Stimulated activated CD8-positive, alpha-beta memory T cell treated with anti-CD3 and anti-CD28 coated beads, Interleukin-7, amount 100 ng/mL, for 1 hour (primary cell): ENCODE data around the gene EMSY.

Experiments
- DNase-seq, 2 donors: peaks; one replicate each; pipeline ENCODE4 v3.0.0-alpha.2; 2020; ENCODE audit warnings: low read depth in 2 of 2

The EMSY gene

DNA sequence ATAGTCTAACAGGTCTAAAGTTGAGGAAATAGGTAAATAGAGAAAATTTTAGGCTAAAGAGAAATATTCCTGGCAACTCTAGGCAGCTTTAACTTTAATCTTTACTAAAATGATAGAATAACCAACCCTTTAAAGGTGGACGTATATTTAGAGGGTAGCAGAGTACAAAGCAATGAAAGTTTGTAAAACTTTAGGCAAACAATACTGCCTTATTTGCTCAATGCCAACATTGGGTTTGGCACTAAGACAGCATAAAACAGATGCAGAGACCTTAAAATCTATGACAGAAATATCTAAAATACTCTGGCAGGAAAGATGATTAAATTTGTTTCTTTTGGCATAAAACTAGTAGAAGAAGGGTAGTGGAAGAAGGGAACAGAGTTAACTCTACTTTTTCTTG, 70.7 kb downstream of the EMSY start:
- DNase-seq = no peak

DNA sequence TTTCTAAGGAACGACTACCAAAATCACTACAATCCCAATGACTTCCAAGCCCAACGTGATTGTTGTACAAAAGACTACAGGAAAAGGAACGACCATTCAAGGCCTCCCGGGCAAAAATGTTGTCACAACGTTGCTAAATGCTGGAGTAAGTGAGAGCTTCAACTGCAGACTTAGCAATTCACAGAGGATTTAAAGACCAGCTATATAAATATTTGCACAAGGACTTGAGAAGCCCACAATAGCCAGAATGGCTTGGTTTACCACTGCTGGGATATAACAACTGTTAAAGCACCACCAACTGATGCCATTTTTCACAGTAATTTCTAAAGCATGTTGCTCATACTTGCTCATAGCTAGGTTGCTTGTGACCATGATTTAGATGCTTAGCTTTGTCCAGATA, 78.3 kb downstream of the EMSY start:
- no peak for DNase-seq

DNA sequence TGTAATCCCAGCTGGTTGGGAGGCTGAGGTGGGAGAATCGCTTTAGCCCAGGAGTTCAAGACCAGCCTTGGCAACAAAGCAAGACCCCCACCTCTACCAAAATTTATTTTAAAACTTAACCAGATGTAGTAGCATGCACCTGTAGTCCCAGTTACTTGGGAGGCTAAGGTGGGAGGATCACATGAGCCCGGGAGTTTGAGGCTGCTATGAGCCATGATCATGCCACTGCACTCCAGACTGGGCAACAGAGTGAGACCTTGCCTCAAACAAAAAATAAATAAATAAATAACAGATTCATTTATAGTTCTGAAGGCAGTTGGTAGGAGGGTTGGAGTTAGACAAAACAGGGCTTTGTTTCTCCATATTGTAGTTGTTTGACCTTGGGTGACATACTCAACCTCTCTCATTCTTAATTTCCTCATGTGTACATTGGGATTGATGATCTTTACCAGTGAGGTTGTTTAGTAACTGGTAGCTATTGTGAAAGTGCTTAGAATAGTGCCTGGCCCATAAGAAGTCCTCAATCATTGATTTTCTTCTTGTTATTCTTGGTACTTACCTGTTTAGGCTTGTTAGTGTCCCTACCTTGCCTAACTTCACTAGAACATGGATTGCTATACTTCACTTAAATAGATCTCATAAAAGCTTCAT, 79.1 kb downstream of the EMSY start:
- no peak for DNase-seq

DNA sequence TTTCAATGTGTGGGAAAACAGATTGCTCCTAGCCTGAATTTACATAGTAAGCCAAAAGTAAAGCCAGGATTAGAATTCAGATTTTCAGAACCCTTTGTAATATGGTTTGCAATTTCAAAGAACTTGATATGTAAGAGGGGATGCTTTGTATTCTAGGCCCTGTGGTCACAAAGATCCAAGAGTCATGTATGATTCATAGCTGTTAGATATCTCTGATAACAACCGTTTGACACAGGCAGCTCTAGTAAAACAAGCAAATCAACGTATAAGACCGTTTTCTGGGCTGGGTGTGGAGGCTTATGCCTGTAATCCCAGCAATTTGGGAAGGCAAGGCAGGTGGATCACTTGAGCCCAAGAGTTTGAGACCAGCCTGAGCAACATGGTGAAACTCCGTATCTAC, 79.6 kb downstream of the EMSY start:
- no peak for DNase-seq

DNA sequence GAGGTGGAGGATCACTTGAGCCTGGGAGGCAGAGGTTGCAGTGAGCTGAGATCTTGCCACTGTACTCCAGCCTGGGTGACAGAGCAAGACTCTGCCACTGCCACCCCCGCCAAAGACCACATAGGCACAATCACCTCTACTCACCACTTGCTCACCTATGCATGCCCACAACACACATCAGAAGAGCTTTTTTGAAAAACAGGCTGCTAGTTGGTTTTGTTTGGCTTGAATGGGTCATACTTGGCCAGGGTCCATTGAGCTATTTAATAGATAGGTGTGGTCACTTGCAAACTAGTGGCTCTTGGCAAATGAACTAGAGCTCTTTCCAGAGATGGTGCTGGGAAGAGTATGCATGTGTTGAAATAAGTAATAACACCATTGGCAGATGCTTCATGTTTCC, 80.1 kb downstream of the EMSY start:
- DNase-seq = no peak

DNA sequence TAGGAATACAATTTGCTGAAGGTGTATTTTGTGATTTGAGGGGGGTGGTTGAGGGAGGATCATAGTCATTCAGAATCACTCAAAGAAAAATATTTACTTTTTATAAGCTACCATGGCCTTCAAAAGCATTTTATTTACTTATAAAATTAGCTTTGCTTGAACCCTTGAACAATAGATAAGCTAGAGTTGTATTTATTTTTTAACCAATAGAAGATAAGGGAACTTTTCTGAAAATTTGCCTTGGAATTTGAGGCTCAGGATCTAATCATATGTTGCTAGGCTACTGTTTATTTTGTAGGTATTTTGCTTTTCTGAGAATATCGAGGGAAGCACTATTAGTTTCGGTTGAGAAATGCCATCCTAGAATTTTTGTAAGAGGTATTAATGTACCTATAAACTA, 82.1 kb downstream of the EMSY start:
- no peak for DNase-seq

DNA sequence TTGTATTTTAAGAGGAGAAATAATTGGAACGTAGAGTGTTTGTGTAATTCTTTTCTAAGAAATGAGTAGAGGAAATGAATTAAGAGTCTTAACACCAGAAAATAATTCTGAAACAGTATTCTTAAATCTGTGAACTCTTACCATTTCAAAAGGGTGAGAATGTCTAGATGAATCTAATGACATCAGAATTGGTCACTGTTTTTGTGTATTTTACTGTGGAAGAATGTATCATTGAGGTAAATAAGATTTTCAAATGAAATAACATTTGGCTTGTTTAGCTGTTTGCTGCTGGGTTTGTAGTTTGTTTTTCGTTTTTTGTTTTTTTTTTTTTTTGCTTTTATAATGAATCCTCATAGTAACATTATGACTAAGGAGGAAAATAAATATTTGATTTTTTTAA, 97.6 kb downstream of the EMSY start:
- no peak for DNase-seq

DNA sequence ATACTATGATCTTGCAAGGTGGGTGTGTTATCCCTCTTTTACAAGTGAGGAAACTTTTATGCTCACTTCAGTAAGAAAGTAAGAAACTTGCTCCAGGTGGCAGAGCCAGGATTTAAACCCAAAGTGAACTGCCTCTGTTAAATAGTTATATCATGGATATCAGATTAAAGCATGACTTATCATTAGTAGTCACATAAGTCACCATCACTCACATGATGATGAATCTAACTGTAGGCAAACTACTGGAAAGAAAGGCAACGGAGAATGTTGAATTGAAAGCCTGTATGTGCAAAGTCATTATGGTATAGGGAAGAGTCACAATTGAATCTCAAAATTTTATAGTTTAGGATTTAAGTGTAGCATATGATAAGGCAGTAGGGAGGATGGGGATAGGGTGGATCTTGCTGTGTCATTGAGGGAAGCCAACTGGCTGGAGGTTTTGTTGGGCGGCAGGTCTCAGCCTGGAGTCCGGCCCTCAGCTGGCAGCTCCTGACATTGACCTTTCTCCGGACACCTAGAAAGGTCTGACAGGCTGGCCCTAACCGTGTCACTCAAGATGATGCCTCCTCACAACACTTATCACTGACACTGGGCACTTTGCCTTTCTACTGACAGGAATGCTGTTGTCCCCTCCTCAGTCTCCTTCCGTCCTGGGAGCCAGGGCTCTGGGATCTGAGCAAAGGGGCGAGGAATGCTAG, 98.3 kb downstream of the EMSY start:
- DNase-seq = no peak

DNA sequence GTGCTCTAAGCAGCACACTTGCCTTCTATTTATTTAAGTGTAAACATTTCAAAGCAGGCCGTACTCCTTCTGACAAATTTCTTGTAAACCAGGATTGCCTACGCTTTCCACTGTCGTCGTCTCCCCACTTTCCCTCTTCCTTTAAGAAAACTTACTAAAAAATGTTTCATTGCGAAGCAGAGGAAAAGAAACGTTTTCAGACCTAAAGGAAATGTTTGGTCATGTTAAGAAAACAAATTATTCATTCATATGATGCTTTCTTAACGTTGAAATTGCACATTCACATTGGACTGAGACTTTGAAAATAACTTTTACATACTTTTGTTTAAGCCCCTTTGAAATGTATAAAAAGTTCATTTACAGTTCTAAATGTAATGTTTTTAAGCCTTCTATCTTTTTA, 106.0 kb downstream of the EMSY start:
- no peak for DNase-seq

DNA sequence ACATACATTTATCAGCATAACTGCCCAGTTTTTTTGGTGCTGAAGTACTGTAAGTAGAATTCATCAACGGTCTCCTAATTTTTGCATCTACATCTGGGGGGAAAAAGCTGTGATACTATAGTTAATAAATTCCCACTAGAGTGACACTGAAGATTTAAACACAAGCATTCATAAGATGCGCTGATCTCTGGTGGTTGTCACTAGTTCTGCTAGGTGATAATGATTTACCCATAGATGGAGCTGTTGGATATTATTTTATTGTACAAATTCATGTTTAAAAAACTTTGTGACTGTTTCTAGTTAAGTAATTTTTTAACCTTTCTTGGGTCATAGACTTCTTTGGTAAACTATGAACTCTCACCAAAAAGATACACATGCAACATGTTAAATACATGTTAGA, 106.6 kb downstream of the EMSY start:
- no peak for DNase-seq

DNA sequence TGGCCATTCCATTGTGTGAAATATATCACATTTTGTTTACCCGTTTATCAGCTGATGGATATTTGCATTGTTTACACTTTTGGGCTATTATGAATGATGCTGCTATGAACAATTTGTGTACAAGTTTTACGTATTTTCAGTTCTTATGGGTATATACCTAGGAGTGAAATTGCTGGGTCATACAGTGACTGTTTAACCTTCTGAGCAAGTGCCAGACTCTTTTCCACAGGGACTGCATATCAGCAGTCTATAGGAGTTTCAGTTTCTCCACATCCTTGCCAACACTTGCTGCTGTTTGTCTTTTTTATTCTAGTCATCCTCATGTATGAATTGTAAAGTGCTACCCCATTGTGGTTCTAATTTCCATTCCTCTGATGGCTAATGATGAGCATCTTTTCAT, 108.2 kb downstream of the EMSY start:
- no peak for DNase-seq

DNA sequence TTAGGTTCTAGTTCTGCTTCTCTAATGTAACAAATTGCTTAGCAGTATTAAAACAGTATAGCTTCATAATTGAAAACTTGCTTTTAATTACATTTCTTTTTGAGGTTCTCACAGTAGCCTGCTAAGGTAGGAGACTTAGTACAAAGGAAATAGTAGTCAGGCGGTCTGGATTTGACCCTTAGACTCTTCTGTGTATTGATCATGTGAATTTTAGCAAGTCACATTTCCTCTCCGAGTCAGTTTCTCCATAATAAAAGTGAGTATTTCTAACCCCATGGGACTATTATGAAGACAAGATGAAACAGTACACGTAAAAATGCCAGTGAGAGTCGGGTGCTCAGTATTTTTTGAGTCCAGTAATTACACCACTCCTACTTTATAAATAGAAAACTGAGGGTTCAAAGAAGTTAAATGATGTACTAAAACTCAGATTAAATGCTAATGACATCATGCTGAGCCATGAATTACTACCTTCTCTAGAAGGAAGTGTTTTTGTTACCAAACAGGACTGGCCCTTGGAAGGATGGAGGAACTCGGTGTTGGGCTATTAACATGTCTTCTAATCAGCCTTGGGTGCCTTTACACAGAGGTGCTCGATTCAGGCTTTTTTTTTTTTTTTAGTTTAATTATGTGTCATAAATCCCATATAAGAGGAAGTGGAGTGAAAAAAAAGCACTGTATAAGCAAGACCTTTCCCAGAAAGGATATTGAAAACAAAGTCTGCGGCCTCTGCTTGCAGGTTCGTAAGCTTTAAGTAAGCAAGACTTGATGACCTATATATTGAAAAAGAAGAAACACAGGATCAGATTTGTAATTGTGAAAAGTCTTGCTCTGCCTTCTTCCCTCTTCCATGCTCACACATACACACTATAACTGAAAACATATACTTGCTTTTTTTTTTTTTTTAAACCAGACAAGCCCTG, 109.0 kb downstream of the EMSY start:
- no peak for DNase-seq

DNA sequence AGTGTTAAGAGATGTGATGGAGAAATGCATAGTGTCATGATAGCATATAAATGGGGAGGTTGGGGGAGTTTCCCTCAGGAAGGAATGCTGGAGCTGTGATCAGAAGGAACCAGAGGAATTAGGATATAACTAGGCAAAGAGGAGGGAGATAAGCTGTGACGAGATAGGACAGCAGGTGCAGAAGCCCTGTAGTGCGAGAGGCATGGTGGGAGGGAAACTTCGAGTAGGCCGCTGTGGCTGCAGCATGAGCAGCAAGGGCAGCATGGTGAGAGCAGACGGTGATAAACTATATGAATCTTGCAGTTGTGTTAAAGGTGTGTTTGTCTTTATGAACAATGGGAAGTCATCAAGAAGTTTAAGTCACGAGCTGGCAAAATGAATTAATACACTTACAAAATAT, 109.9 kb downstream of the EMSY start:
- no peak for DNase-seq

DNA sequence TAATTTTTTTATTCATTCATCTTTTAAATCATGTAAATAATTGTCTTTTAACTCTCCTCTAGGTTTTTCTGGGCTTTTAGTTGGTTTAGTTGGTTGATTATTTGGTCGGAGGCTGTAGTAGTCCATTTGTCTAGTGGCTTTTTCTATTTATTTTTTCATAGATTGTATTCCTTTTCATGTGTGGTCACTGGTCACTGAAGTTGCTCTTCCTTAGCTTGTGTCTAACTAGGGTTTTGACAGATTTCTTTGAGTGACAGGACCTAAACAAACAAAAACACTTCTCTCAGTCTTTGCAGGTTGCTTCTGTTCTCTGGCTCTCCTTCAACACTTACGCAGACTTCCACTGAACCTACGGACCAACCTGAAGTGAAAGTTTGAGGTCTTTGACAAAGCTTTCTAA, 112.6 kb downstream of the EMSY start:
- DNase-seq = no peak

DNA sequence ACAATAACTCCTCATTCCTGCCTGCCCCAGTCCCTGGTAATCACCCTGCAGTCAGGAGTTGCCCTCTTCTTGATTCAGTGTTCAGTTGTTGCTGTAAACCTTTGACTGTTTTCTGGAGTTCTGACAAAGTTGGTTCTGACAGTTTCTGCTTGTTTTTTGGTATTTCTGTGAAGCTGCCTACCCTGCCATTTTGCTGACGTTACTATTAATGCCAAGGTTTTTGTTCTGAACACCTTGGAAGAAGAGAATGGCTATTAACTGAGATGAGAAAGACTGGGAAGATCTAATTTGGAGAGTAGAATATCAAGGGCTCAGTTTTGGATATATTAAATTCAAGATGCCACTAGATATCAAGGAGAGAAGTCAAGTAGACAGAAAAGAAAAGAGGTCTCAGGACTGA, 113.7 kb downstream of the EMSY start:
- no peak for DNase-seq

DNA sequence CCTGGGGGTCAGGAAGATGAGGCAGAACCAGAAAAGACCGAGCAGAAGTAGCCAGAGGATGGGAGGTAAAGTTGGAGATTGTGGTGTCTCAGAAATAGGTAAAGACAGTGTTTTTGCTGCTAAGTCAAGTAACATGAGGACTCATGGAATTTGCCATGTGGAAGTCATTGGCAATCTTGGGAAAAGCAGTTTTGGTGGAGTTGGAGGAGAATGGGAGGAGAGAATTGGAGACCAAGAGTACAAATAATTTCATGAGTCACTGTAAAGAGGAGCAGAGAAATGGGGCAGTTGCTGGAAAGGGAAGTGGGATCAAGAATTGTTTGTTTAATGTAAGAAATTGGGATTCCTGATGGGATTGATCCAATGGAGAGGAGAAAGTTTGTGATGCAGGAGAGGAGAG, 114.1 kb downstream of the EMSY start:
- no peak for DNase-seq

DNA sequence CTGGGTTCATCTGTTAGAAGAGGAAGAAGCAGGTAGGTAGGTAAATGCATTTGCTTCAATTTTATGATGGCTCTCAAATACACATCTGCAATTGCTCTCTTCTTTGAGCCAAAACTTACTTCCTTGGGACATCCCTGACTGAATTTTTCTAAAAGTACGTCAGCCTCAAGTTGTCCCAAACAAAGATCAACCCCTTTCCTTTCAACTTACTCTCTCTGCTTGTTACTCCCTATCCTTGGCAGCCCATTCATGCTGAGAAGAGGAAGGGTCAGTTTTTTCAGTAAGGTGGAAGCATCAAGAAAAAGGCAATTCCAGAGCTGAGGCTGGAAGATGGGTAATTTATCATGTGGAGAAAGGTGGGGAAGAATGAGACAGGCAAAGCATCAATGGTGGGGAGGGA, 114.5 kb downstream of the EMSY start:
- DNase-seq = no peak

DNA sequence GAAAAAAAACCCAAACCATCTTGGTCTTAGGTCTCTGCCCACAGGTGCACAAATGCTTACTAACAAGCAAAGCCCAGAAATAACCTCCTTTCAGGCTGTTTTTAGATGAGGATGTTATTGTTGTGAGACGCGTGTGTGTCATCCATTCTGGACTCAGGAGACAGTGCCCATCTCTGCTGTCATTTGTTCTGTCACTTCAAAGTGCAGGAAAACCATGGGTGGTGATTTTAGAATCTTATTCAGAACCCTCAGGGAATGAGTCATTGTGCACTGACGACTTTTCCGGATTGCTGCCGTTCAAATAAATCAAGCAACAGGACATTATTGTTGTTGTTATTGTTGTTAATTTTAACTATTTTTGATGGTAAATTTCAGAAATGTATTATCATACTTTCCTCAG, 115.4 kb downstream of the EMSY start:
- DNase-seq = no peak

DNA sequence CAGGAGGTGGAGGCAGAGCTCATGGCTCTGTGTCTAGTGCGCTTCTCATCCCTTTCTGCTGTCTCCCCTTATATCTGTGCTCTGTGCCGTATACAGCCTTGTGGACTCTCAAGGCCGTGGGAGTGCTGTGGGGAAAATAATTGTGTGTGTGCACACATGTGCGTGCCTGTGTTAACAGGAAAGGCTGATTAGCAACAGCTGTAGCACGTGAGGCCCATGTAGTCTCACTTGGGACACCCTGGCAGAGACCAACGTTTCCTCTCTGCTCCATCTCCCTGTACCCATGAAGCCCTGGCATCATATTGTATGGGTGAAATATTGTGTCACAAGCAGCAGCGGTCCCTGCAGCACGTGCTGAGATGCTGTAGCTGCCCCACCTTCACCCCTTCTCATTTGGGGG, 116.4 kb downstream of the EMSY start:
- DNase-seq = no peak

DNA sequence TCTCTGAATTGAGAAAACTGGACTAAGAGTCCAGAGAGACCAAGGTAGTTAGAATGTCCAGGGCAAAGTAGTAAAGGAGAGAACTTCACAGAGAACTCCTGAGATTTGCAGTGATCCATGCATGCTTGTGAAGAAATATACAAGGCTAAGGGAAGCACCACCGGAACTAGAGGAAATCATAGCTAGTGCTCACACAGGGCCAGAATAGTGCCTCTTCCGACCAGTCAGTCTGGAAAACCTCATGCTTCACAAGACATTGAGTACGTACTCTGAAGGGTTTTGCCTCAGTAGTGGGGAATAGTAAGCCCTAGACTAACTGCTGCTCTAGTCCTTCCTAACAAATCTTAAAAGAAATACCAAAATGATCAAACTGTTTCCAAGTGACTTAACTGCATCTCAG, 117.7 kb downstream of the EMSY start:
- no peak for DNase-seq

DNA sequence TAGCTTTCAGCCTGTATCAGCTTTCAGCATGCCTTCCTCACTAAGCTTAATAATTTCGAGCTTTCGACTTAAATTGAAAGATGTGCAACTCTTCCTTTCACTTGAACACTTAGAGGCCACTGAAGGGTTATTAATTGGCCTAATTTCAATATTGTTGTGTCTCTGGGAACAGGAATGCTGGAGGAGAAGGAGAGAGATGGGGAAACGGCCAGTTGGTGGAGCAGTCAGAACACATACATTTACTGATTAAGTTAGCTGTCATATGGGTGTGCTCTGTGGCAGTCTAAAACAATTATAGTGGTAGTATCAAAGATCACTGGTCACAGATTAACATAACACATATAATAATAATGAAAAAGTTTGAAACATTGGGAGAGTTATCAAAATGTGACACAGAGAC, 119.5 kb downstream of the EMSY start:
- DNase-seq = no peak

DNA sequence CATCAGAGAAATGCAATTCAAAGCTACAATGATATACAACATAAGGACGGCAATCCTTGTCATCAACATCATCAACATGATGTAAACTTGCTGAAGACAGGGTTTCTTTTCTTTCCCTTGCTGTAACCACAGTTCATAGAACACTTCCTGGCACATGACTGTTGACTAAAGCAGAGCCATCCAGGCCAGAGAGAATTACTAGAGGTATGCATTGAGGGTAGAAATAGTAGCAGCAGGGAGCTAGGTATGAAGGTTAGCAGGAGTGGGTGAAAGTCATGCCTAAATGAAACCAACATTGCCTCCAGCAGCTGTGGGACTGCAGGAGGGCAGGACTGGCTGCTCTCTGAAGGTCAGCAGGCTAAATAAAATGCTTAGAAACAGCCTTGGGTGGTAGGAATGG, 122.0 kb downstream of the EMSY start:
- DNase-seq = no peak

DNA sequence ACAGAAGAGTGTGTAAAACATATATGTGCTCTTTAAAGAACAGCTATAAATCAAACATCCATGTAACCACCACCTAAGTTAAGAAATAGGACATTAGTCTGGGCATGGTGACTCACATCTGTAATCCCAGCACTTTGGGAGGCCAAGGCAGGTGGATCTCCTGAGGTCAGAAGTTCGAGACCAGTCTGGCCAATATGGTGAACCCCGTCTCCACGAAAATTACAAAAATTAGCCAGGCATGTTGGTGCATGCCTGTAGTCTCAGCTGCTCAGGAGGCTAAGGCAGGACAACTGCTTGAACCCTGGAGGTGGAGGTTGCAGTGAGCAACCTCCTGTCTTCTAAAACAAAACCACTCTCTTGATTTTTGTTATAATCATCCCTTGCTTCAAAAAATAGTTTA, 122.4 kb downstream of the EMSY start:
- DNase-seq = no peak
